Measurements from ENCODE around the gene LSM3. TPM values are rescaled to one million over a fixed set of nuclear protein-coding genes. Genes with fewer than 3 reads are reported as not detected.

The LSM3 gene
- total RNA-seq, 1 donor from 2014 or later: 10.0 TPM

- no peak for DNase-seq (ENCODE audit: extremely low spot score, unreplicated experiment)
- Mint-ChIP-seq H3K4me1 (ENCODE audit: unreplicated experiment) (peaks cover 16% of the 10 kb centered on the region), H3K27ac (ENCODE audit: unreplicated experiment) (no peak overlapping the region), H3K27me3 (ENCODE audit: unreplicated experiment) (no peaks in the 10 kb centered on the region), H3K36me3 (ENCODE audit: unreplicated experiment) (peaks cover 28% of the 10 kb centered on the region), H3K4me3 (ENCODE audit: unreplicated experiment) (no peak overlapping the region), H3K9me3 (ENCODE audit: unreplicated experiment) (no peaks in the 10 kb centered on the region)
- no peak for TF ChIP-seq CTCF (IDR thresholded peaks at IDR 0.05)
Observed at GRCh38 chr3:14183015-14183577, 4.5 kb downstream of the LSM3 start.

- Mint-ChIP-seq H3K4me3 (ENCODE audit: unreplicated experiment) (no peak overlapping the region), H3K27me3 (ENCODE audit: unreplicated experiment) (no peaks in the 10 kb centered on the region), H3K9me3 (ENCODE audit: unreplicated experiment) (no peaks in the 10 kb centered on the region), H3K4me1 (ENCODE audit: unreplicated experiment) (no peaks in the 10 kb centered on the region), H3K27ac (ENCODE audit: unreplicated experiment) (no peak overlapping the region), H3K36me3 (ENCODE audit: unreplicated experiment) (peaks cover 44% of the 10 kb centered on the region)
- DNase-seq (ENCODE audit: extremely low spot score, unreplicated experiment): no peak
- TF ChIP-seq CTCF (IDR thresholded peaks at IDR 0.05): no peak
Observed at GRCh38 chr3:14186854-14187458, 8.3 kb downstream of the LSM3 start.

GRCh38 chr3:14188041-14188754 is 9.6 kb downstream of the LSM3 start:
- H3K9me3 Mint-ChIP-seq (ENCODE audit: unreplicated experiment): no peaks in the 10 kb centered on the region
- no peak overlapping the region for H3K4me3 Mint-ChIP-seq (ENCODE audit: unreplicated experiment)
- no peaks in the 10 kb centered on the region for H3K27me3 Mint-ChIP-seq (ENCODE audit: unreplicated experiment)
- no peak for TF ChIP-seq CTCF (IDR thresholded peaks at IDR 0.05)
- no peak for DNase-seq (ENCODE audit: extremely low spot score, unreplicated experiment)
- H3K36me3 Mint-ChIP-seq (ENCODE audit: unreplicated experiment): peaks cover 37% of the 10 kb centered on the region
- H3K4me1 Mint-ChIP-seq (ENCODE audit: unreplicated experiment): no peaks in the 10 kb centered on the region
- no peak overlapping the region for H3K27ac Mint-ChIP-seq (ENCODE audit: unreplicated experiment)

- peaks cover 13% of the 10 kb centered on the region for H3K4me1 Mint-ChIP-seq (ENCODE audit: unreplicated experiment)
- no peak for TF ChIP-seq CTCF (IDR thresholded peaks at IDR 0.05)
- H3K27me3 Mint-ChIP-seq (ENCODE audit: unreplicated experiment): no peaks in the 10 kb centered on the region
Observed at GRCh38 chr3:14194865-14195264, 16.2 kb downstream of the LSM3 start.

GRCh38 chr3:14199641-14200040 is 21.0 kb downstream of the LSM3 start:
- H3K4me1 Mint-ChIP-seq (ENCODE audit: unreplicated experiment): peaks cover 56% of the 10 kb centered on the region
- no peak for TF ChIP-seq CTCF (IDR thresholded peaks at IDR 0.05)
- H3K27ac Mint-ChIP-seq (ENCODE audit: unreplicated experiment): no peak overlapping the region
- H3K4me3 Mint-ChIP-seq (ENCODE audit: unreplicated experiment): no peak overlapping the region
- no peaks in the 10 kb centered on the region for H3K27me3 Mint-ChIP-seq (ENCODE audit: unreplicated experiment)
- no peak for DNase-seq (ENCODE audit: extremely low spot score, unreplicated experiment)
- H3K9me3 Mint-ChIP-seq (ENCODE audit: unreplicated experiment): no peaks in the 10 kb centered on the region
- peaks cover 21% of the 10 kb centered on the region for H3K36me3 Mint-ChIP-seq (ENCODE audit: unreplicated experiment)

More at GRCh38 chr3:14194865-14195264, 16.2 kb downstream of the LSM3 start:
- H3K27ac Mint-ChIP-seq (ENCODE audit: unreplicated experiment): no peak overlapping the region
- H3K36me3 Mint-ChIP-seq (ENCODE audit: unreplicated experiment): peaks cover 28% of the 10 kb centered on the region
- H3K9me3 Mint-ChIP-seq (ENCODE audit: unreplicated experiment): no peaks in the 10 kb centered on the region
- no peak overlapping the region for H3K4me3 Mint-ChIP-seq (ENCODE audit: unreplicated experiment)
- DNase-seq (ENCODE audit: extremely low spot score, unreplicated experiment): no peak

Measured in osteocyte (in vitro differentiated cells).